Stimulated activated CD8-positive, alpha-beta memory T cell treated with anti-CD3 and anti-CD28 coated beads, Interleukin-15, amount 100 ng/mL, for 4 hours (primary cell): Measurements from ENCODE around the gene EVA1A.

Experiments
- DNase-seq, 2 donors: peaks; one replicate each; pipeline ENCODE4 v3.0.0-alpha.2; 2020; ENCODE audit warnings: low read depth in 2 of 2

EVA1A gene

GRCh38 chr2:75563591-75563990 lies 2.9 kb upstream of the EVA1A start:
- DNase-seq: no peak

- DNase-seq: no peak
Measured at GRCh38 chr2:75562513-75562864, 1.8 kb upstream of the EVA1A start.

GRCh38 chr2:75561566-75562512 lies 1.1 kb upstream of the EVA1A start:
- DNase-seq: no peak

- no peak for DNase-seq
Measured at GRCh38 chr2:75560022-75560767, 544 bp downstream of the EVA1A start.

GRCh38 chr2:75559680-75560021 lies 1.1 kb downstream of the EVA1A start:
- no peak for DNase-seq

- DNase-seq: no peak
Measured at GRCh38 chr2:75558786-75559679, 1.7 kb downstream of the EVA1A start.

GRCh38 chr2:75558136-75558535 lies 2.6 kb downstream of the EVA1A start:
- DNase-seq: no peak

- DNase-seq: no peak
Measured at GRCh38 chr2:75557474-75558133, 3.1 kb downstream of the EVA1A start.

- DNase-seq: no peak
Measured at GRCh38 chr2:75556679-75557366, 3.9 kb downstream of the EVA1A start.

GRCh38 chr2:75555701-75556100 lies 5.0 kb downstream of the EVA1A start:
- DNase-seq: no peak

GRCh38 chr2:75553935-75554531 lies 6.7 kb downstream of the EVA1A start:
- no peak for DNase-seq

- DNase-seq: no peak
Measured at GRCh38 chr2:75552222-75552621, 8.5 kb downstream of the EVA1A start.

- DNase-seq: no peak
Measured at GRCh38 chr2:75551434-75551833, 9.3 kb downstream of the EVA1A start.

GRCh38 chr2:75549401-75550253 lies 11.1 kb downstream of the EVA1A start:
- no peak for DNase-seq

- no peak for DNase-seq
Measured at GRCh38 chr2:75548036-75548573, 12.6 kb downstream of the EVA1A start.

GRCh38 chr2:75547345-75548035 lies 13.2 kb downstream of the EVA1A start:
- DNase-seq: no peak

GRCh38 chr2:75545922-75546321 lies 14.8 kb downstream of the EVA1A start:
- no peak for DNase-seq

GRCh38 chr2:75545387-75545786 lies 15.4 kb downstream of the EVA1A start:
- no peak for DNase-seq

GRCh38 chr2:75543446-75543845 lies 17.3 kb downstream of the EVA1A start:
- DNase-seq: no peak
